B cell (primary cell): Measurements from ENCODE around the gene ALDOA.

Experiments used
- EZH2 ChIP-seq: IDR thresholded peaks from 2 replicates; pipeline ENCODE4 v1.6.1; 2012; ENCODE audit warnings: borderline replicate concordance, low read depth, mild to moderate bottlenecking, moderate library complexity, low read length; ENCODE audit not compliant: insufficient read depth, poor library complexity, severe bottlenecking
- TF ChIP-seq, protein P1 (sequence below): fragments of 200-600 bp; IDR thresholded peaks from one replicate; pipeline ENCODE4 v1.8.0; 2022; ENCODE audit warnings: antibody characterized with exemption, mild to moderate bottlenecking

DNA sequence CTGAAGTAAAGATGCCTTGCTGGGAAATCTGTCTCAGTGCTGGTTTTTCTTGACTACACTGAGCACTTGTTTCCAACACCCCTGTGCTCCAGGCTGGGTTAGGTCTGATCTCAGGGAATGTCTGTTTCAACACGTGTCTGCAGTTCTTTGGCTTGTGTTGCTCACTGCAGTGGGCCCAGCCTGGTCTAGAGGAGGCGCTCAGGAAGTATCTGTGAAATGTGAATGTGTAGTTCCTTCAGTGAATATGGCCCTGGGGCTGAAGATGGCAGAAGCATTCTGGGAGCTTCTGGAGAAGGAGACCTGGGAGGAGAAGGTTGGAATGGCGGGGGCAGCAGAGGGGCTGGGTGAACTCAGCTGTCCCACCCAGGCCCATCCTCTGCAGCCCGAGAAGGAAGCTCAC, 38.5 kb downstream of the ALDOA start:
- TF ChIP-seq, protein P1, sequence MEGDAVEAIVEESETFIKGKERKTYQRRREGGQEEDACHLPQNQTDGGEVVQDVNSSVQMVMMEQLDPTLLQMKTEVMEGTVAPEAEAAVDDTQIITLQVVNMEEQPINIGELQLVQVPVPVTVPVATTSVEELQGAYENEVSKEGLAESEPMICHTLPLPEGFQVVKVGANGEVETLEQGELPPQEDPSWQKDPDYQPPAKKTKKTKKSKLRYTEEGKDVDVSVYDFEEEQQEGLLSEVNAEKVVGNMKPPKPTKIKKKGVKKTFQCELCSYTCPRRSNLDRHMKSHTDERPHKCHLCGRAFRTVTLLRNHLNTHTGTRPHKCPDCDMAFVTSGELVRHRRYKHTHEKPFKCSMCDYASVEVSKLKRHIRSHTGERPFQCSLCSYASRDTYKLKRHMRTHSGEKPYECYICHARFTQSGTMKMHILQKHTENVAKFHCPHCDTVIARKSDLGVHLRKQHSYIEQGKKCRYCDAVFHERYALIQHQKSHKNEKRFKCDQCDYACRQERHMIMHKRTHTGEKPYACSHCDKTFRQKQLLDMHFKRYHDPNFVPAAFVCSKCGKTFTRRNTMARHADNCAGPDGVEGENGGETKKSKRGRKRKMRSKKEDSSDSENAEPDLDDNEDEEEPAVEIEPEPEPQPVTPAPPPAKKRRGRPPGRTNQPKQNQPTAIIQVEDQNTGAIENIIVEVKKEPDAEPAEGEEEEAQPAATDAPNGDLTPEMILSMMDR = no peak
- no peak for TF ChIP-seq EZH2
